GM12873 (cell line): ENCODE data around the gene SLC38A7.

ENCODE experiments used
- CTCF ChIP-seq: IDR thresholded peaks from 2 replicates; pipeline ENCODE4 v1.5.1; 2012; ENCODE audit warnings: low read depth, mild to moderate bottlenecking, moderate library complexity, low read length, control low read depth; ENCODE audit not compliant: insufficient read depth; ENCODE audit errors: missing control alignments

Gene SLC38A7

GRCh38 chr16:58629733-58630640 is 54.6 kb downstream of the SLC38A7 start, which contains the start of gene CNOT1:
CNOT1 (minus strand) TSS chr16:58629826; CDS start chr16:58599337, 30,489 bp downstream.
- no peak for TF ChIP-seq CTCF

- no peak for TF ChIP-seq CTCF
These were observed 55.5 kb downstream of the SLC38A7 start for GRCh38 chr16:58628845-58629732.

- no peak for TF ChIP-seq CTCF
These were observed 60.4 kb downstream of the SLC38A7 start for GRCh38 chr16:58624209-58624608.

GRCh38 chr16:58620396-58620795 is 64.2 kb downstream of the SLC38A7 start:
- no peak for TF ChIP-seq CTCF

- TF ChIP-seq CTCF, result no peak
These were observed 69.3 kb downstream of the SLC38A7 start for GRCh38 chr16:58615280-58615679.
